ENCODE results near the gene NNT.
"Not testable (repeated sequence)": the region's sequence is repeated elsewhere in the genome, so short reads cannot be mapped to it uniquely, and the experiment has no call there.

NNT gene

GRCh38 chr5:43674536-43674935 lies 71.6 kb downstream of the NNT start:
- DNase-seq, result no peak

GRCh38 chr5:43675357-43675756 lies 72.4 kb downstream of the NNT start:
- no peak for DNase-seq

GRCh38 chr5:43676083-43676840 lies 73.3 kb downstream of the NNT start:
- no peak for DNase-seq

GRCh38 chr5:43677253-43677652 lies 74.3 kb downstream of the NNT start:
- DNase-seq, result no peak

- DNase-seq, result no peak
Observed at GRCh38 chr5:43679214-43679613, 76.2 kb downstream of the NNT start.

- no peak for DNase-seq
Observed at GRCh38 chr5:43680286-43680685, 77.3 kb downstream of the NNT start.

GRCh38 chr5:43683884-43684471 lies 81.0 kb downstream of the NNT start:
- DNase-seq, result no peak

GRCh38 chr5:43685252-43685950 lies 82.4 kb downstream of the NNT start:
- DNase-seq, result no peak

GRCh38 chr5:43687275-43687674 lies 84.3 kb downstream of the NNT start:
- DNase-seq, result no peak

GRCh38 chr5:43691275-43691674 lies 88.3 kb downstream of the NNT start:
- no peak for DNase-seq

GRCh38 chr5:43691893-43692292 lies 88.9 kb downstream of the NNT start:
- DNase-seq, result no peak

- DNase-seq, result no peak
Observed at GRCh38 chr5:43693411-43693810, 90.4 kb downstream of the NNT start.

- no peak for DNase-seq
Observed at GRCh38 chr5:43694027-43694426, 91.0 kb downstream of the NNT start.

GRCh38 chr5:43696444-43696843 lies 93.5 kb downstream of the NNT start:
- DNase-seq, result not testable (repeated sequence)

GRCh38 chr5:43699910-43700309 lies 96.9 kb downstream of the NNT start:
- DNase-seq, result no peak

- DNase-seq, result no peak
Observed at GRCh38 chr5:43700601-43701000, 97.6 kb downstream of the NNT start.

GRCh38 chr5:43701227-43701626 lies 98.2 kb downstream of the NNT start:
- no peak for DNase-seq

- DNase-seq, result no peak
Observed at GRCh38 chr5:43702293-43702692, 99.3 kb downstream of the NNT start.

- no peak for DNase-seq
Observed at GRCh38 chr5:43702815-43703214, 99.8 kb downstream of the NNT start.

GRCh38 chr5:43704243-43704642 lies 101.3 kb downstream of the NNT start:
- DNase-seq, result no peak

GRCh38 chr5:43706576-43706975 lies 103.6 kb downstream of the NNT start:
- not testable (repeated sequence) for DNase-seq

GRCh38 chr5:43711496-43711895 lies 108.5 kb downstream of the NNT start:
- no peak for DNase-seq

- DNase-seq, result no peak
Observed at GRCh38 chr5:43712081-43712480, 109.1 kb downstream of the NNT start.

GRCh38 chr5:43719783-43720182 lies 116.8 kb downstream of the NNT start:
- DNase-seq, result not testable (repeated sequence)
